Duodenal mucosa (tissue), 2 donors: Measurements from ENCODE around the gene NRN1L.
"Not testable (repeated sequence)": the region's sequence is repeated elsewhere in the genome, so short reads cannot be mapped to it uniquely, and the experiment has no call there.

Experiments
- H3K27ac ChIP-seq: one replicate; pipeline ENCODE4 v1.7.0; 2013; ENCODE audit warnings: low read depth, low read length
- H3K27me3 ChIP-seq, 2 donors: one replicate each; pipeline ENCODE4 v1.7.0; 2013; ENCODE audit warnings: low read length in 2 of 2, control low read depth in 1 of 2; ENCODE audit not compliant: insufficient read depth in 2 of 2, control insufficient read depth in 1 of 2
- H3K36me3 ChIP-seq, 2 donors: one replicate each; pipeline ENCODE4 v1.7.0; 2013; ENCODE audit warnings: low read length in 2 of 2, control low read depth in 1 of 2; ENCODE audit not compliant: insufficient read depth in 2 of 2, control insufficient read depth in 1 of 2
- H3K4me1 ChIP-seq, 2 donors: one replicate each; pipeline ENCODE4 v1.7.0; 2013; ENCODE audit warnings: low read length in 2 of 2, control low read depth in 1 of 2; ENCODE audit not compliant: insufficient read depth in 2 of 2, control insufficient read depth in 1 of 2
- H3K4me3 ChIP-seq, 2 donors: one replicate each; pipeline ENCODE4 v1.7.0; 2013; ENCODE audit warnings: low read length in 2 of 2, low read depth in 1 of 2
- H3K9ac ChIP-seq, 2 donors: one replicate each; pipeline ENCODE4 v1.7.0; 2013; ENCODE audit warnings: low read length in 2 of 2, low read depth in 1 of 2
- H3K9me3 ChIP-seq, 2 donors: one replicate each; pipeline ENCODE4 v1.7.0; 2013; ENCODE audit warnings: low read length in 2 of 2, control low read depth in 1 of 2; ENCODE audit not compliant: control insufficient read depth in 1 of 2

The NRN1L gene

DNA sequence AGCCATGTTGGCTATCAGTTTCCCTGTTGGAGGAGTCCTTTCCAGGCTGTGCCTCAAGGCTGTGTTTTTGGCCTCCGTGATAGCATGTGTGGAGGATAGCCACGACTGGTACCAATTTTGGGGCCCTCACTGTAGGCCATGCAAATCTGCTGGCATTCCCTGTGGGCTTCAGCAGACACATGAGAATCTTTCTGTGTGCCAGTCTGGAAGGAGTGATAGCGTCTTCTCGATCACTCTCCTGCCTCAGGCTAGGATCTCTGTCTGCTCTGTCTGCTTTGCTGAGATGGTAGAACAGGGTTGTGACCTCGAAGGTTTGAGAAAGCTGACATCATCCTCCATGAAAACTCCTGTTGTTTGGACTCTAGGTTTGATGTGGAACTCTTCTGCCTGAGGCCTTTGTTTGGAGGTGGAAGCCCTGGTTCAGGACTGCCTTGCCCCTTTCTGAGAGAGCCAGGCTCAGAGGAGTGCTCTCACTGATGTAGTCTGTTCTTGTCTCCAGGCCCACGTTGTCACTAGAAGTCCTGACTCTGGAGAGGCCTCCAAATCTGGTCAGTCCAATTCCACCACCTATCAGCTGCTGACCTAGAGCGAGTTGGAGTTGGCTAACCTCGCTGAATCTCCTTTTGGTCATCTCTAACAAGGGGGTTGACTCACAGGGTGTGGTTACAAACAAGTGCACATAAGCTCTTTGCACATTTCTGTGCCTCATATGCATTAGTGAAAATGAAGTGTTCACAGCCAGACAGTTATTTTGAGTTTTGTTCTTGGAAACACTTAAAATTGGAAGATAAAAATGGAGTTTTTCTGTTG, 23.9 kb upstream of the NRN1L start:
- Histone ChIP-seq H3K27ac (no peak overlapping the region), H3K27me3 (no peaks in the 10 kb centered on the region), H3K4me1 (peaks cover 17 to 23% of the 10 kb centered on the region in 2 donors), H3K9me3 (no peaks in the 10 kb centered on the region), H3K4me3 (no peak overlapping the region), H3K36me3 (peaks cover 3 to 36% of the 10 kb centered on the region in 2 donors), H3K9ac (no peak overlapping the region)

GRCh38 chr16:67861877-67862276, 22.8 kb upstream of the NRN1L start:
- Histone ChIP-seq H3K9me3 (no peaks in the 10 kb centered on the region), H3K4me1 (peaks cover 15 to 21% of the 10 kb centered on the region in 2 donors), H3K27me3 (no peaks in the 10 kb centered on the region), H3K4me3 (no peak overlapping the region), H3K27ac (no peak overlapping the region), H3K9ac (no peak overlapping the region), H3K36me3 (peaks cover 3 to 42% of the 10 kb centered on the region in 2 donors)

DNA sequence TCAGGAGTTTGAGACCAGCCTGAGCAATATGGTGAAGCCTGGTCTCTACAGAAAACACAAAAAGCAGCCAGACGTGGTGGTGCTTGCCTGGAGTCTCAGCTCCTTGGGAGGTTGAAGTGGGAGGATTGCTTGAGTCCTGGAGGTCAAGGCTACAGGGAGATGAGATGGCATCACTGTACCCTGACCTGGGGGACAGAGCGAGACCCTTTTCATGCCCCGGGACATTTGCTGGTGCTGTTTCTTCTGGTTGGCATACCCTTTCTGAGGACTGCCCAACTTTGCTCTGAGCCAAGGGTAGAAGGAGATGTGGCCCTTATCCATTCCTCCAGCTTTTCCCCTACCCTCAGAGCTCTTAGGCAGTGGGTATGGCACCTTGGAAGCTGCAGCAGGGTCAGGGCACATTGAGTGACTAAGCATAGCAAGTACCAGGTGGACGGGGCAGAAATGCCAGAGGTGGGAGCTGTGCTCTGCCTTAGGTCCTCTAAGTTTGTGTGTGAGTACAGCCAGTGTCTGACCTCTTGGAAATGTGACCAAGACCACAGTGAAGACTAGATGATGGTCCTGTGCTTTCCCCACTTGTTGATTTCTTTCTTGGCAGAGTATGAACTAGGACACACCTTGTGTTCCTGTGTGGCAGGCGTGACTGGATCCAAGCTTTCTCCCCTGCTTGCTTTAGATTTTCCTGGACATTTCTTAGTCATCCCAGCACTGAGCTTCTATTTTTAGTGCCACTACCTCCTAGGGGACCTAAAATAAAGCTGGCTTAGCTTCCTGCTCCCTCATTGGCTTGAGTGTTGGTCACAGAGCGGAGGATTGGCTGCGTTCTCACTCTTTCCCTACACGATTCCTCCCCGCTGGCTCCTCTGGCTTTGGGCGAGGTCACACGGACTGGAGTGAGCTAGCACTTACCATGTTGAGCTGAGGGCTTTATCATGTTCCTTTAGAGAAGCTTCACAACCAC, 21.8 kb upstream of the NRN1L start:
- Histone ChIP-seq H3K9ac (no peak overlapping the region), H3K4me3 (no peak overlapping the region), H3K27ac (no peak overlapping the region), H3K36me3 (peaks cover 5 to 52% of the 10 kb centered on the region in 2 donors), H3K9me3 (no peaks in the 10 kb centered on the region), H3K4me1 (peaks cover 5 to 10% of the 10 kb centered on the region in 2 donors), H3K27me3 (no peaks in the 10 kb centered on the region)

- H3K27ac ChIP-seq, H3K9me3 ChIP-seq, H3K9ac ChIP-seq, H3K4me3 ChIP-seq, H3K27me3 ChIP-seq, H3K4me1 ChIP-seq: not testable (repeated sequence)
- H3K36me3 ChIP-seq: peaks cover 10 to 62% of the 10 kb centered on the region in 2 donors
These were observed 20.6 kb upstream of the NRN1L start for GRCh38 chr16:67864044-67864443.

GRCh38 chr16:67864594-67864993, 20.1 kb upstream of the NRN1L start:
- Histone ChIP-seq H3K36me3 (peaks cover 10 to 63% of the 10 kb centered on the region in 2 donors), H3K4me1 (no peaks in the 10 kb centered on the region), H3K9ac (no peak overlapping the region), H3K27ac (no peak overlapping the region), H3K9me3 (no peaks in the 10 kb centered on the region), H3K27me3 (no peaks in the 10 kb centered on the region), H3K4me3 (no peak overlapping the region)

GRCh38 chr16:67865318-67865717, 19.4 kb upstream of the NRN1L start:
- Histone ChIP-seq H3K36me3 (peaks cover 14 to 69% of the 10 kb centered on the region in 2 donors), H3K9ac (no peak overlapping the region), H3K4me1 (no peaks in the 10 kb centered on the region), H3K9me3 (no peaks in the 10 kb centered on the region), H3K27ac (no peak overlapping the region), H3K4me3 (no peak overlapping the region), H3K27me3 (no peaks in the 10 kb centered on the region)

- H3K4me3 ChIP-seq: no peak overlapping the region
- H3K36me3 ChIP-seq: peaks cover 14 to 54% of the 10 kb centered on the region in 2 donors
- H3K27me3 ChIP-seq: no peaks in the 10 kb centered on the region
- peaks cover 0 to 5% of the 10 kb centered on the region in 2 donors for H3K4me1 ChIP-seq
- no peak overlapping the region for H3K9ac ChIP-seq
- H3K9me3 ChIP-seq: no peaks in the 10 kb centered on the region
- no peak overlapping the region for H3K27ac ChIP-seq
These were observed 16.4 kb upstream of the NRN1L start for GRCh38 chr16:67868290-67868689.

DNA sequence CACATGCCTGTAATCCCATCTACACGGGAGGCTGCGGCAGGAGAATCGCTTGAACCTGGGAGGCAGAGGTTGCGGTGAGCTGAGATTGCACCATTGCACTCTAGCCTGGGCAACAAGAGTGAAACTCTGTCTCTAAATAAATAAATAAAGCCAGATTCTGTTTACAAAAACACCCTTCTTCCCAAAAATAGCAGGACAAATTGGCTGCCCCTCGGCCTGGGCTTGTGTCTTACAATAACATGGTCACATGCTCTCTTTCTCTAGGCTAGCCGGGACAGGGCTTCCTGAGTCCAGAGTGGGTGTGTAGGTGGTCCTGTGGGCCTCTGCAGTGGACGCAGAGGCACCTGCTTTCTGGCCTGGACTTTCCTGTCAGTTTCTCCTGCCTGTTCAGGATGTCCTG, 15.0 kb upstream of the NRN1L start:
- no peaks in the 10 kb centered on the region for H3K27me3 ChIP-seq
- H3K4me3 ChIP-seq: no peak overlapping the region
- H3K4me1 ChIP-seq: peaks cover 12 to 18% of the 10 kb centered on the region in 2 donors
- peaks cover 14 to 49% of the 10 kb centered on the region in 2 donors for H3K36me3 ChIP-seq
- no peak overlapping the region for H3K9ac ChIP-seq
- H3K27ac ChIP-seq: no peak overlapping the region
- no peaks in the 10 kb centered on the region for H3K9me3 ChIP-seq

GRCh38 chr16:67871256-67871655, 13.4 kb upstream of the NRN1L start:
- Histone ChIP-seq H3K36me3 (peaks cover 21 to 46% of the 10 kb centered on the region in 2 donors), H3K9ac (no peak overlapping the region), H3K4me3 (no peak overlapping the region), H3K9me3 (no peaks in the 10 kb centered on the region), H3K4me1 (peaks cover 19 to 26% of the 10 kb centered on the region in 2 donors), H3K27me3 (no peaks in the 10 kb centered on the region), H3K27ac (no peak overlapping the region)

GRCh38 chr16:67872131-67872630, 12.5 kb upstream of the NRN1L start:
- no peaks in the 10 kb centered on the region for H3K9me3 ChIP-seq
- H3K4me3 ChIP-seq: peak overlapping the region; percentile 94 to 96
- peak overlapping the region; percentile 79 to 91 for H3K9ac ChIP-seq
- H3K36me3 ChIP-seq: peaks cover 30 to 46% of the 10 kb centered on the region in 2 donors
- H3K27me3 ChIP-seq: no peaks in the 10 kb centered on the region
- H3K4me1 ChIP-seq: peaks cover 19 to 26% of the 10 kb centered on the region in 2 donors
- peak overlapping the region; percentile 53 for H3K27ac ChIP-seq
